ENCODE data around the gene EPHA2. TPM values are rescaled to one million over a fixed set of nuclear protein-coding genes. Genes with fewer than 3 reads are reported as not detected.

The EPHA2 gene
- total RNA-seq, 1 donor: 21.0 TPM

DNA sequence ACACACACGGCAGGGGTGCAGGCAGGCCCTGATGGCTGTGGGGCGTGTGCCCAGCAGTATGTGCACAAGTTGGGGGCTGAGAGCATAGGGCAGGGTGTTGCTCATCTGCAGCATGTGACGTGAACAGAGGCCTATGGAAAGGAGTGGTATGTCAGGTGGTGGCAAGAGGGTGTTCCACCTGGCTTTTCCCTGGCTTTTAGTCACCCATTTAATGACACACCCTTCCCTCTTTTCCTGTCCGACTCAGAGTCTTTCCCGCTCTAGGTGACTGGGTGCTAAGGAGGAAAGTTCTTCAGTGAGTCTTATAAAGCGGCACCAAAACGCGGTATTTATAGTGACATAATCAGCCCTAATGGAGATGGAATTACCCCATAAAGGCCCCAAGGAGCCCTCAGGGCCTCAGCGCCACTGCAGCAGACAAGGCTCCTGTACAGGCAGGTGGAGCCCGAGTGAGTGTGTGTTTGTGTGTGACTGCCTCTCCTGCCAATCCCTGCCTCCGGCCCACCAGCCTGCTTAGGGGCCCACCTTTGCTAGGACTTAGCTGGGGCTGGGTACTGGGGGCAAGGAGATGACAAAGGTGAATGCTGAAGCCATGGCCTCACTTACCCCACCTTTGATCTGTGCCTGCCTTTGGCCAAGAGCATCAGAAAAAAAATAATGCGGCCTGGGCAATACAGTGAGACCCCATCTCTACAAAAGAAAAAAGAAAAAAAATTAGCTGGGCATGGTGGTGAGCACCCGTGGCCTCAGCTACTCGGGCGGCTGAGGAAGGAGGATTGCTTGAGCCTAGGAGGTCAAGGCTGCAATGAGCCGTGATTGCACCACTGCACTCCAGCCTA is 3.3 kb upstream of the EPHA2 start:
- peak; percentile 74 for DNase-seq (ENCODE audit: insufficient read length, low spot score, missing footprints)
- Histone ChIP-seq H3K36me3 (ENCODE audit: insufficient read depth, low read length) (no peaks in the 10 kb centered on the region), H3K4me3 (ENCODE audit: insufficient read depth, low read length) (no peak overlapping the region), H3K27ac (ENCODE audit: low read depth, low read length) (no peak overlapping the region), H3K4me1 (ENCODE audit: insufficient read depth, low read length) (peaks cover 22% of the 10 kb centered on the region), H3K4me2 (ENCODE audit: insufficient read depth, low read length) (no peak overlapping the region), H3K9me3 (ENCODE audit: low read depth, low read length) (no peaks in the 10 kb centered on the region), H3K27me3 (ENCODE audit: insufficient read depth, low read length) (no peaks in the 10 kb centered on the region), H3K79me2 (ENCODE audit: insufficient read depth, low read length) (peaks cover 28% of the 10 kb centered on the region), H2AFZ (ENCODE audit: low read length) (no peak overlapping the region), H4K20me1 (ENCODE audit: insufficient read depth, low read length) (peaks cover 6% of the 10 kb centered on the region)
- no peak for TF ChIP-seq CTCF (IDR thresholded peaks at IDR 0.05; ENCODE audit: extremely low read depth, low read depth, low read length)

DNA sequence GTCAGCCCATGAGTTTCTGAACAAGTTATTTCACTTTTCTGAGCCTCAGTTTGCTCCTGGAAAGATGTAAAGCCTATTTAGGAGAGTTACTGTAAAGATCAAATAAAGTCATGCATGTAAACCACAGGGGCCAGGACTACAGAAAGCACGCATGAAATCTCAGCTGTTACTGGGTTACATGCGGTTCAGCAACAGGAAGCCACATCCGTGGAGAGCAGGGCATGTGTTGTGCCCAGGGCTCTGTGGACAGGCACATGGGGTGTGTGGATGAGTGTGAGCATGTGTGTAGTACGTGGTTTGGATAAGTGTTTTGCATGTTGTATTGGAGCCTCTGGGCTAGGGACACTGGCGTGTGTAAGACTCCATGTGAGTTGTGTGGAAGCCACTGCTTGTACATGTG is 2.2 kb upstream of the EPHA2 start:
- no peaks in the 10 kb centered on the region for H3K27me3 ChIP-seq (ENCODE audit: insufficient read depth, low read length)
- TF ChIP-seq CTCF (IDR thresholded peaks at IDR 0.05; ENCODE audit: extremely low read depth, low read depth, low read length): no peak
- peaks cover 10% of the 10 kb centered on the region for H4K20me1 ChIP-seq (ENCODE audit: insufficient read depth, low read length)
- H3K4me3 ChIP-seq (ENCODE audit: insufficient read depth, low read length): no peak overlapping the region
- peak overlapping the region; percentile 89 for H3K4me2 ChIP-seq (ENCODE audit: insufficient read depth, low read length)
- no peak overlapping the region for H2AFZ ChIP-seq (ENCODE audit: low read length)
- no peaks in the 10 kb centered on the region for H3K36me3 ChIP-seq (ENCODE audit: insufficient read depth, low read length)
- H3K4me1 ChIP-seq (ENCODE audit: insufficient read depth, low read length): peaks cover 34% of the 10 kb centered on the region
- peaks cover 40% of the 10 kb centered on the region for H3K79me2 ChIP-seq (ENCODE audit: insufficient read depth, low read length)
- H3K27ac ChIP-seq (ENCODE audit: low read depth, low read length): no peak overlapping the region
- DNase-seq (ENCODE audit: insufficient read length, low spot score, missing footprints): peak; percentile 49
- no peaks in the 10 kb centered on the region for H3K9me3 ChIP-seq (ENCODE audit: low read depth, low read length)

DNA sequence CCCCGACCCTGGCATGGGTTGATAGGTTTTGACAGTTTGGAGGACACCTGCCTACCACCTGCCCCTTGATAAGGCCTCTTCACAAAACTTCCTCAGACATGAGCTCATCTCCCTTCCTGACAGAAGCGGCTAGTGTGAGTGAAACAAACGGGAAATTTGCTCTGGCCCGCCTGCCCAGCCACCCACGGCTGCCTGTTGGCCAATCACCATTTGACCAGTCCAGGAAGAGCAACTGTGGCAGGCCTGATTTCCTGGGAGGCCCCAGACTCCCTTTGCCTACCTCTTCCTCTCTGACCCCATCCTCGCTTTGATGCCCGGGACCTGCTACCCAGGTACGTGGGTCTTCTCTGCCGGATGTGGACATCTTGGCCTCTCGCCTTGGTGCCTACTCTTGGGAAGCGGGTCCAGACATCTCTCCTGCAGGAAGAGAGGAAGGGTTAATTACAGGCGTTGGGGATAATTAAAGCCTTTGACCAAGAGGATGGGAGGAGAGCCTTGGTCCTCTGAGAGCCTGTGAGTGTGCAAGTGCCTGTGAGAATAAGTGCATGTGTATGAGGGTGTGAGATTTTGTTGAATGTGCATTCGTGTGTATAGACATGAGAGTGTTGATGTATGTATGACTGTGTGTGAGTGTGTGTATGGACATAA is 1.1 kb upstream of the EPHA2 start:
- peak overlapping the region; percentile 94 for H3K4me3 ChIP-seq (ENCODE audit: insufficient read depth, low read length)
- peaks cover 51% of the 10 kb centered on the region for H3K79me2 ChIP-seq (ENCODE audit: insufficient read depth, low read length)
- no peaks in the 10 kb centered on the region for H3K36me3 ChIP-seq (ENCODE audit: insufficient read depth, low read length)
- no peaks in the 10 kb centered on the region for H3K27me3 ChIP-seq (ENCODE audit: insufficient read depth, low read length)
- H3K4me2 ChIP-seq (ENCODE audit: insufficient read depth, low read length): peak overlapping the region; percentile 89
- peak overlapping the region; percentile 57 for H3K27ac ChIP-seq (ENCODE audit: low read depth, low read length)
- H2AFZ ChIP-seq (ENCODE audit: low read length): peak overlapping the region; percentile 71
- no peak for TF ChIP-seq CTCF (IDR thresholded peaks at IDR 0.05; ENCODE audit: extremely low read depth, low read depth, low read length)
- peak; percentile 97 for DNase-seq (ENCODE audit: insufficient read length, low spot score, missing footprints)
- H4K20me1 ChIP-seq (ENCODE audit: insufficient read depth, low read length): peaks cover 10% of the 10 kb centered on the region
- H3K4me1 ChIP-seq (ENCODE audit: insufficient read depth, low read length): peaks cover 44% of the 10 kb centered on the region
- H3K9me3 ChIP-seq (ENCODE audit: low read depth, low read length): no peaks in the 10 kb centered on the region

Measured in osteoblast (primary cell).